Activated CD4-positive, alpha-beta T cell treated with anti-CD3 and anti-CD28 coated beads, Interleukin-2, amount 50 U/mL, for 16 hours (primary cell): ENCODE data around the gene PTPRZ1.

ENCODE experiments used
- DNase-seq: peaks from one replicate; pipeline ENCODE4 v3.0.0-alpha.2; 2020

Gene PTPRZ1

DNA sequence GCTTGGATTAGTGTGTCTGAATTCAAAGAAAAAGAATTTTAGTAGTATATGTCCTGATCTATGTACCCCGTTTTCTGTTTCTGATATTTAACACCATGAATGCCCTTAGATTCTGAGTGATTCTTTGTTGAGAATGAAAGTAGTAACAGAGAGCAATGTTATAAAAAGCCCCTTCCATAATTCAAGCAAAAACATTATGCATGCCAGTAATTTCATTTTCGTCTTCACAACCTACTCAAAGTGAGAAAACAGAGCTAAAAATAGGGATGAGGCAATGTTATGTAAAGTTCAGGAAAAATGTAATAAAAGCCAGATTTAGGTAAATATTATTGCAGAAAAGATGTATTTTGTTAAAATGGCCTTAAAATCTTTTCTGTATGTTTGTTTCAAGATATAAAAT, 28.1 kb downstream of the PTPRZ1 start:
- DNase-seq: no peak

GRCh38 chr7:121904120-121904519, 31.2 kb downstream of the PTPRZ1 start:
- no peak for DNase-seq

GRCh38 chr7:121908042-121908441, 35.1 kb downstream of the PTPRZ1 start:
- DNase-seq: no peak

DNA sequence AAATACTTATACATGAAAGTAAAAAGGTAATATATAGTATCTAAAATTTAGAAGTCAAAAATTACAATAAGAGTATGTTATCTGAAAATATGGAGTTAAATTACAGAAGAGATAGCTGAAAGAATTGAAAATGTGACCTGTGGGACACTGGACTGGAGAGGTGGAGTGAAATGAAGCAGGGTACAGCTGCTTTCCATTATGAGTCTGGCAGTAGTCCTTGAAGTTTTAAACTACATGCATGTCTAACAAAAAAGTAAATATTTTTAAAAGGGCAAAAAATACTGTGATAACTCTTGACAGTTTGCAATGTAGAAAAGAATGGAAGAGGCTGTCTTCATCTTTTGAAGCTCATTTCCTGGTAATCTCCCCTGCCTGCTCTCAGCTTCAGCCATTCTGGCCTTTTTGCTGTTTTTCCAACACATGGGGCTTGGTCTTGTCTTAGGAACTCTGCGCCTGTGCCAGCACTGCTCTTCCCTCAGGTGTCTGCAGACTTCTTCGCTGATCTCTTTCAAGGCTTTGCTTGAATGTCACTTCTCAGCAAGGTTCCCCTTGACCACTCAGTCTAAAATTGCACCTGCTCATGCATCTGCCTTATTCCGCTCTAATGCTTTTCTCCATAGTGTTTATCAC, 36.9 kb downstream of the PTPRZ1 start:
- no peak for DNase-seq

- no peak for DNase-seq
Measured at GRCh38 chr7:121913947-121914675, 41.1 kb downstream of the PTPRZ1 start.

DNA sequence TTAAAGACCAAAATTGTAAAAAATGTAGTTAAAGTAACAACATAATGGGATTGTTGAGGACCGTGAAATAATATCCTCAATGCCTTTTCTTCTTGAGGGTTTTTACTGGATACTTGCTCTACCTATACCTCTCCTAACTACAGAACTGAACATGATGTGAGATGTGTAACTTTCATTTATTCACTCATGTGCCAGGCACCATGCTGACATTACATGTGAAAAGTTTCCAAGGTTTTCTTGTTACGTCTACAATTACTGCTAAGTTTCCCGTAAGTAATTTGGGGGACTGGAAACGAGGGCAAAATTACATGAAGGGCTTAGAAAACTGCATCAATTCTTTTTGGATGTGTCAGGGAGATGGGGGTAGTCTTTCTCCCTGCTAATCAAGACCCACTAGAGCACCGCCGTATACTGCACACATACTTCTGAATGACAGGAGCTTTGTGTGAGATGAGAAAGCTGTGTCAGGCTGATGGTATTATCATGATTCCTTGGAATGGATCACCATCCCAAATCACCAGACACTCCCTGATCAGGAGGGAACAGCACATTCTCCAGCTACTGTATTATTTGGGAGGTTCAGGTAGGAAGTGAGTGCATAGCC, 41.8 kb downstream of the PTPRZ1 start:
- DNase-seq: no peak

DNA sequence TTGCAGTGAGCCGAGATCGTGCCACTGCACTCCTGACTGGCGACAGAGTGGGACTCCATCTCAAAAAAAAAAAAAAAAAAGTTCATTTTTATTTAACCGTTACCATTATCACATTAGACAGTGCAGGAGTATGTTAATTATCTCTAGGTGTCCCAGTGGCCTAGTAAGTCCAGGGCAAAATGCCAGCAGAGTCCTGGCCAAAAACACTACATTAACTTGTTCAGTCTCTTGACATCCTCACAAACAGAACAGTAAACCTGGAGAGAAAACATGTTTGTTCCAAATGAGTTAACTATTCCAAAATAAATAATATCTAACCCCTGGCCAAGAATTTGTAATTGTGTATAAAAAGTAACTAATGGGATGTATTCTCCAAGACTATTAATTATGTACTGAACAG, 43.2 kb downstream of the PTPRZ1 start:
- no peak for DNase-seq

DNA sequence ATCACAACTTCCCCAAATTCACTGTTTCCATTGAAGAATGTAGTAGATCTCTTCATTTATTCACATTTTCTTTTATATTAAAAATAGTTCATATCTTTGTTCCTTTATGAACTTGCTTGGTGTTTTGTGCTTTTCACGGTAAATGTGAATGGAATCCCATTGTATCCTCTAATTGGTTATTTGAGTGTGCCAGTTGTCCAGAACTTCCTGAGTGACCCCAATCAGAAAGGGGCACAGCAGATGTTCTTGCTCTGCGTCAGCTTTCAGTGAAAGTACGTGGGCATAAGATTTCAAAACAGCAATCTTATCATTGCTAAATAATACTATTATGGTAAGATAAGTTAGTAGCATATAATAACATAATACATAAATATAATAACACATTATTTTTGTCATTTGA, 47.0 kb downstream of the PTPRZ1 start:
- DNase-seq: no peak

GRCh38 chr7:121924269-121925186, 51.6 kb downstream of the PTPRZ1 start:
- DNase-seq: no peak

DNA sequence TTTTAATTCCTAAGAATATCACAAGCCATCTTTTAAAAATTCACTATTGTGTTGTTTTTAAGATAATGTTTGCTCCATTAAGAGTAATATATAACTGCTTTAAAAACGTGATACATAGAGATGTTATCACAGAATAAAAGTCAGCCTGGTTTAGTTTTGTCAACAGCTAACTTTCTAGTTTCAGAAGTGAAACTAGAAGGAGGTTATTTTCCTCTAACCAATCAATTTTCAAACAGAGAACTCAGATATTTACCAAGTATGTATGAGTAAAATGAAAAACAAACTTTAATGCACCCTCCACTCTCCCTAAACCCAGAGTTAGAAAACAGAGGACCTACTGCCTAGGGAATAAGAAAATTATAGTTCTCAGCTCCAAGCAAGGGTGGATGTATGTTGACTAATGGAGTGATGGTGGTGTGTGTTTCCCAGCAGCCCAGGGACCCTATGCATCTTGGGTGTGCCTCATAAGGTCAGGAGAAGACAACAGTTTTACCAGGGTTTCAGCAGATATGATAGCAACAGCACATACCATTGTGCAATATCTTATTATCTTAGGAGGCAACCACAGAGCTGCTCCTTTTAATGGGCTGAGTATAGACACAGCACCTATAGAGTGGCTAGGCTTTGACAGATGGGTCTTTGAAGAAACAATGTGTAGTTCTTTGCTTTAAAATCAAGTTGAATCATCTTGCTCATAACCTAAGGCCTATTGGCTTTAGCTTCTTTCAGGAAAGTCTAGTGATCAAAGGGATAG, 58.4 kb downstream of the PTPRZ1 start:
- no peak for DNase-seq

DNA sequence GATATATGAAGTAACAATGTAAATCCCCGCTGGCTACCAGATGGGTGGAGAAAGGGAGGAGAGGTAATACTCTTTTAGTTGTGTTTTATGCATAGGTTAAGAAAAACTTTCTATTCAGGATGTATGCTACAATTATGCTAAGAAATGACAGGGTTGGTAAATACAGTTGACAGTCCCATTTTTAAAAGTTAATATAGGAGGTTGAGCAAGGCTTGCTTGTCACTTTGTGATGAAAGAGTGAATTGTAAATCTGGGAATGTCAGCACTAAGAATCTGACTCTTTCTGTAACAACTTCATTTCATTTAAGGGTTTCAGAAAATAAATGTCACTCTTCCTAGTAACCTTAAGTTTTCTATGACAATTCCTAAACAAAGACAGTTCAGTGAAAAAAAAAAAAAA, 59.8 kb downstream of the PTPRZ1 start:
- no peak for DNase-seq

DNA sequence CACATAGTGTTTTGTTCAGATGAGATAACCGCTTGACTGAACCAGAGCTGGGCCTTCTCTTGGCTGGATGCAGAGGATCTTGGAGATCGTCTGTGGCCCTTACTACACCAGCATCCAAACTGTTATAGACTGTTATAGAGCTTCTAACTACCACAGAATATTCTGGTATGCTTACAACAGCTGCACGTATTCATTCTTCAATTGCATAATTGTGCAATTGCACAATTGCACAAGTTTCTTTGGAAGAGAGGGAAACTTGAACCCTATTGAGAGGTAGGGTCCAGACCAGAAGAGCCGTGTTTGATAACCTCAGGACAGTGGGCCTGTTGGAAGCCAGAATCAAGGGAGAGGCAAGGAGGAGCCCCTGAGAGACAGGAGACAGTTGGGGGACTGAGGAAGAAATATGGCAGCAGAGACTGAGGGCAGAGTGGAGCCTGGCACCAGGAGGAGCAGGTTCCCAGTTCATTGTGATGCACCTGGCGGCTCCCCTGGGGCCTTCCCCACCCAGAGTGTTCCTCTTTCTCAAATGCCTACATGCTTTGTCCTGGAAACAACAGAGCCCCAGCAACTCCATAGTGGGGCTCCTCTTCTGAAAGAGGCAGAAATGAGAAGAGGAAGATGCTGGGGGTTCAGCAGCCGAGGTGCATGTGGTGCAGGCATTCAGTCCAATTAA, 64.1 kb downstream of the PTPRZ1 start:
- no peak for DNase-seq

DNA sequence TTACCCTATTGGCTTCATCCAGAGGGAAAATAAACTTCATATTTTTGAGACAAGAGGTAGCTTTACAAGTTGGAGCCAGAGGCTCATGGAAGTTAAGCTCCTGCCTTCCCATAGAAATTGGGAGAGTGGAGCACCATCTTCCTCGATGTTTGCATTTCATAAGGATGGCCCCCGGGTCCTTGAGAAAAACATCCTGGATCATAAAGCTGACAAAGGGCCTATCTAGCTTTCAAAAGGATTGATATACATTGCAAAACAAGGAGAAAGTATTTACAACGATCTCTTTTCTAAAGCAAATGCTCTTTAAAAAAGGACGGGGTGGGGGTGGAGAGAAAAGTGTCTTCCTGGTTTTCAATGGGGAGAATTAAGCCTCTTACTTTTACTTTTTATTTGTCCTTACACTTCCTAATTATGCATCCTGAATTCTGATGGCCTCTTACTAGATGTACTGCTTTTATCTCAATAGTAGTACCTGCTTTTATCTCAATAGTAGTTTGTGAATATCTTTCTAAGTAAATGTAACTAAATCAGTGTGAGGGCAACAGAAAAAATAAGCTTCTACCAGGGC, 65.6 kb downstream of the PTPRZ1 start:
- DNase-seq: no peak

DNA sequence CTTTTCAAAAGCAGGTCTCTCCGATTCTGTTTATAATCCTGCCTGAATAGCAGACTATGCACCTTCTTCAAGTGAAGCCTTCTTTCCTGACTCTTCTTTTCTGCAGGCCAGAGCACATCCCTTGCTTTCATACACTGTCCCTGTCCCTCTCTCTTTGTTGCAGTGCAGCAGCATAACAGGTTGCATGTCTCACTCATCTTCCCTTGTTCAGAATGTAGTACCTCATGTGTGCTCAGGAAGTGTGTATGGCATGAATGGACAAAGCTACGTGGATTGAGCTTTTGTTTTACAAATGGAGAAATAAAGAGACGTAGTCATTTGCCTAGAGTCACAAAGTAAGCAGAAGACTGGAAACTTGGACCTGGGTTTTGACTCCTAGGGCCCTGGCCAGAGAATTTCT, 68.0 kb downstream of the PTPRZ1 start:
- DNase-seq: no peak

GRCh38 chr7:121941830-121942229, 68.9 kb downstream of the PTPRZ1 start:
- DNase-seq: no peak

- DNase-seq: no peak
Measured at GRCh38 chr7:121945066-121945465, 72.1 kb downstream of the PTPRZ1 start.

DNA sequence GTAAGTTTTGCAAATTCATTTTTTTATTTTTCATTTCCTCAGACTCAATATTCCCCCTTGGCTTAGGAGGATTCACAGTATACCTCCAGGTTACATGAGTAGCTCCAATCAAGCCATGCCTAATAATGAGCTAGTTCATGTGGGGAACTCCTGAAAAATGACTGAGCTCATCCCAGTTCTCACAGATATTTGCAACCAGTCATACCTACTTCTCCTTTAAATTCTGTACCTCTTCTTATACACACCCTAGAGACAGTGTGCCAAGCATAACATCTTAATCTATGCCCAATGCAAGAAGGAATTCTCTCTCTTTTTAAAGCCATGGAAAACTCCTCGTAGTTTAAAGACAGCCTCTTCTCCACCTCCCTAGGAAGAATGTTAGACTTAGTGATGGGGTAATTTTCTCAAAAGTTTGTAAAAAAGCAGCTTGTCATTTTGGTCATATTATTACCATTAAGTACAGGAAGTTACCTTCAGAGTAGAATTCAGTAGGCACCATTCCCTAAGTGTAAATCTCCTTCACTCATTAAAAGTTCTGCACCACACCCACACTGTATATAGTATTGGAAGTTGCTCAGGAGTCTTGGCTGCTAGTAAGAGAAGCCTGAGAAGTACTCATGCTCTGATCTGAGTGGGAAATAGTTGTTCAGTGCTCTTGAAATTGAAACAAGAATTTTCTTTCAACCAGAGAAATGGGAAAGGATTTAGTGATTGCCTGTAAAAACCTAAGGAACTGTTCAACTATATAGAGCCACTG, 72.7 kb downstream of the PTPRZ1 start:
- no peak for DNase-seq

DNA sequence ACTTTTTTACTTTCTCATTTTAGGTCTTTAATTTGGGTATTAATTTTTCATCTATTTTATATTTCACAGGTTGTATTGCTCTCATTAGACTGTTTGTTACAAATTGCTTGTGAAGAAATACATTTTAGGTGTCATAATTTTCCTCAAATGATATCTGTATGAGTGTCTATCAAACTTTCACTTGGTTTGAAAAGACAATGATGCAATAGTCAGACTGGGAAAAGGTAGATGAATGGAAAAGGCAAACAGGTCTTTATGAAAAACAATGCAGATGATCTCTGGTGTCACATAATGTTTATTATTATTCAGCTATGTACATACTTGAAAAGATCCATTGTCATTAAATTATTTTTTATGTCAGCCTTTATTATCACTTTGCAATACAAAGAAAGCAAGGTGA, 80.2 kb downstream of the PTPRZ1 start:
- no peak for DNase-seq

- no peak for DNase-seq
Measured at GRCh38 chr7:121953601-121954000, 80.6 kb downstream of the PTPRZ1 start.

- DNase-seq: no peak
Measured at GRCh38 chr7:121954803-121955202, 81.8 kb downstream of the PTPRZ1 start.

DNA sequence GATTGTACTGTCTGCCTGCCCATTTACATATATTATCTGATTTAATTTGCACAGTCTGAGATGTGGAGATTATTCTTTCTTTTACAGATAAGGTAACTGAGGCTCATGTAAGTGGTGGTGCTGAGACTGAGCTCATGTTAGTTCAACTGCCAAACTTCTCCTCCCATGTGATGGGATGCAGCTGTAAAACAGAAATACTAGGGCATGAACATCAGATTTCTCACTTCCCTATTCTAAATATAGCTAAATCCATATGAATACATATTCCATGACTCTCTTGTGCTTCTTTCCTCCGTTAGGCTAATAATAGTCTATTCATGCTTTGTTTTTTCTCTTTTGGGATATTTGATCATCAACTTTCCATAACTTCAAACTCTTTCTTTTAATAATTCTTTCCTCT, 84.7 kb downstream of the PTPRZ1 start:
- no peak for DNase-seq
